Skeletal muscle satellite cell (primary cell): Measurements from ENCODE around the gene BET1L.
"Not testable (repeated sequence)": the region's sequence is repeated elsewhere in the genome, so short reads cannot be mapped to it uniquely, and the experiment has no call there.

Experiments used
- H3K27me3 ChIP-seq: 2 replicates; pipeline ENCODE4 v1.7.0; 2013; ENCODE audit warnings: low read length; ENCODE audit not compliant: control insufficient read depth, insufficient read depth
- H3K36me3 ChIP-seq: 2 replicates; pipeline ENCODE4 v1.7.0; 2013; ENCODE audit warnings: mild to moderate bottlenecking, control low read depth, low read length; ENCODE audit not compliant: insufficient read depth
- H3K4me1 ChIP-seq: 2 replicates; pipeline ENCODE4 v1.7.0; 2013; ENCODE audit warnings: low read length; ENCODE audit not compliant: control insufficient read depth, insufficient read depth
- H3K4me2 ChIP-seq: 2 replicates; pipeline ENCODE4 v1.7.0; 2013; ENCODE audit warnings: mild to moderate bottlenecking, low read length
- H3K4me3 ChIP-seq: 2 replicates; pipeline ENCODE4 v1.7.0; 2013; ENCODE audit warnings: low read length
- H3K9ac ChIP-seq: 2 replicates; pipeline ENCODE4 v1.7.0; 2013; ENCODE audit warnings: mild to moderate bottlenecking, low read depth, low read length, moderate library complexity
- H3K9me3 ChIP-seq: replicated peaks from 2 replicates; pipeline ENCODE4 v1.7.0; 2013; ENCODE audit warnings: mild to moderate bottlenecking, control low read depth, low read length

BET1L gene

GRCh38 chr11:241634-242033, 34.4 kb upstream of the BET1L start:
- Histone ChIP-seq H3K36me3 (peaks cover 59% of the 10 kb centered on the region), H3K9ac (no peak overlapping the region), H3K9me3 (no peaks in the 10 kb centered on the region), H3K4me3 (no peak overlapping the region), H3K4me2 (no peak overlapping the region), H3K4me1 (peaks cover 8% of the 10 kb centered on the region), H3K27me3 (no peaks in the 10 kb centered on the region)

DNA sequence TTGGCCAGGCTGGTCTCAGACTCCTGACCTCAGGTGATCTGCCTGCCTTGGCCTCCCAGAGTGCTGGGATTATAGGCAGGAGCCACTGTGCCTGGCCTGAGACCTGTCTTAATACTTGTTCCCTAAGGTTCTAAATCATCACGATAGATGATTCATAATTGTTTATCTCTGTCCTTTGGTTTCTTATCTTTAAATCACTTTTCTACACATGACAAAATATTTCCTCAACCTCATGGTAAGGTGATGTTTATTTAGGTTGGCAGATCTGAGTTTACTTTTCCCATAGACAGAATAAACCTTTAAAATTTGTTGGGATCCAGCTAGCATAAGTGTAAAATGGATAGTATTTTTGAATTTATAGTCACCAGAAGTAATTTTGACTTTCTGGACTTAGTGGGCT, 33.1 kb upstream of the BET1L start:
- Histone ChIP-seq H3K9me3 (no peaks in the 10 kb centered on the region), H3K36me3 (peaks cover 47% of the 10 kb centered on the region), H3K4me1 (peaks cover 12% of the 10 kb centered on the region), H3K27me3 (no peaks in the 10 kb centered on the region), H3K4me3 (no peak overlapping the region), H3K9ac (no peak overlapping the region), H3K4me2 (no peak overlapping the region)

DNA sequence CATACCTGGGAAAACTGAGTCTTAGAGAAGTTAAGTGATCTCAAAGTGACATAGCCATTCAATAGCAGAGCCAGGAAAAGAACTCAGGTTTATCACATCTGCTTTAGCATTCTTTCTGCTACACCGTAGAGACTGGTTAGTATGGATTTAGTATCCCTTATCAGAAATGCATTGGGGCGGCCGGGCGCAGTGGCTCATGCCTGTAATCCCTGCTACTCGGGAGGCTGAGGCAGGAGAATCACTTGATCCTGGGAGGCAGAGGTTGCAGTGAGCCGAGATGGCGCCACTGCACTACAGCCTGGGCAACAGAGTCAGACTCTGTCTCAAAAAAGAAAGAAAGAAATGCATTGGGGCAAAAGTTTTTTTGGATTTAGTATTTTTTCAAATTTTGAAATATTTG, 31.1 kb upstream of the BET1L start:
- Histone ChIP-seq H3K4me2 (peak overlapping the region; percentile 99), H3K36me3 (peaks cover 30% of the 10 kb centered on the region), H3K9ac (peak overlapping the region; percentile 96), H3K4me1 (peaks cover 15% of the 10 kb centered on the region)
- H3K27me3 ChIP-seq, H3K9me3 ChIP-seq, H3K4me3 ChIP-seq: not testable (repeated sequence)

DNA sequence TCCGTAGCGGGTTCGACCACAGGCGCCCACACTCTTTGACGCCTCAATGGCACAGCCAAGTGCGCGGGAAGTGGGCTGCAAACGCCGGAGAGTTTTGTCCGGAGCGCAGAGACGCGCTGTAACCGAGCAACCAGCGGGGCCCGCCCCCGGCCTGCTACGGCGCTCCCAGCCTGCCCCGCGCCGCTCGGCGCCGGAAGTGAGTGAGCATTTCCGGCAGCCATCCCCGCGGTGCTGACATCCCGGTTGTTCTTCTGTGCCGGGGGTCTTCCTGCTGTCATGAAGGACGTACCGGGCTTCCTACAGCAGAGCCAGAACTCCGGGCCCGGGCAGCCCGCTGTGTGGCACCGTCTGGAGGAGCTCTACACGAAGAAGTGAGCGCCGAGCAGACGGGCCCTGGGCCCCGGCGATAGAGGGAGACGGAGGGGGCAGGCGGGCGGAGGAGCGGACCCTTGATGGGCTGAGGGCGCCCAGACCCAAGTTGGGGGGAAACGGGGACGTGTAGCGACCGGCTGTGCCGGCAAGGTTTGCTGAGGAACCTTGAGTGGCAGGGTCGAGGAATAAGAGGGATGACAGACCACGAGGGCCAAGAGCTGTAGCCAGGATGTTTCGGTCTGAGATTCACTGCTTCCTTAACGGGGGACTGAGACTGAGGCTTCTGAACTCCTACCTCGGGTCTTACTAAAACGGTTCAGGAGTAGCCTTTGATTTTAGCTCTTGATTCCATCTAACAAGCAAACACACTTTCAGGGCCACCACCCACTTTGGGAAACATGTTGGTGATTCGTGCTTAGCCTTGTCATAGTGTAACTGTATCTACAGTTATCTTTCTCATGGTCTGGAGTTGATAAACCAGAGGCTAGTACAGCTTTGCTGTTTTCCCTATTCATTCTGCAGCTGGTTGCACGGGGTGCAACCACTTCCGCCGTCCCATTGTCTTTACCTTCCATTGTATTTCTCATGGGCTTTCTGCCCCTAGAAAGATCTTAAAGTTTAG, 29.9 kb upstream of the BET1L start, which contains the start of gene PSMD13:
Gene PSMD13, plus strand, starts transcription at position 203 of the 994 bp plus-strand sequence. Its CDS starts 74 bp downstream, at position 277.
- peaks cover 24% of the 10 kb centered on the region for H3K36me3 ChIP-seq
- peak within 1 kb of the TSS; percentile 99 for H3K4me2 ChIP-seq
- peak within 1 kb of the TSS; percentile 89 for H3K4me3 ChIP-seq
- peaks cover 15% of the 10 kb centered on the region for H3K4me1 ChIP-seq
- no peaks in the 10 kb centered on the region for H3K27me3 ChIP-seq
- peak within 1 kb of the TSS; percentile 96 for H3K9ac ChIP-seq
- no peaks in the 10 kb centered on the region for H3K9me3 ChIP-seq

DNA sequence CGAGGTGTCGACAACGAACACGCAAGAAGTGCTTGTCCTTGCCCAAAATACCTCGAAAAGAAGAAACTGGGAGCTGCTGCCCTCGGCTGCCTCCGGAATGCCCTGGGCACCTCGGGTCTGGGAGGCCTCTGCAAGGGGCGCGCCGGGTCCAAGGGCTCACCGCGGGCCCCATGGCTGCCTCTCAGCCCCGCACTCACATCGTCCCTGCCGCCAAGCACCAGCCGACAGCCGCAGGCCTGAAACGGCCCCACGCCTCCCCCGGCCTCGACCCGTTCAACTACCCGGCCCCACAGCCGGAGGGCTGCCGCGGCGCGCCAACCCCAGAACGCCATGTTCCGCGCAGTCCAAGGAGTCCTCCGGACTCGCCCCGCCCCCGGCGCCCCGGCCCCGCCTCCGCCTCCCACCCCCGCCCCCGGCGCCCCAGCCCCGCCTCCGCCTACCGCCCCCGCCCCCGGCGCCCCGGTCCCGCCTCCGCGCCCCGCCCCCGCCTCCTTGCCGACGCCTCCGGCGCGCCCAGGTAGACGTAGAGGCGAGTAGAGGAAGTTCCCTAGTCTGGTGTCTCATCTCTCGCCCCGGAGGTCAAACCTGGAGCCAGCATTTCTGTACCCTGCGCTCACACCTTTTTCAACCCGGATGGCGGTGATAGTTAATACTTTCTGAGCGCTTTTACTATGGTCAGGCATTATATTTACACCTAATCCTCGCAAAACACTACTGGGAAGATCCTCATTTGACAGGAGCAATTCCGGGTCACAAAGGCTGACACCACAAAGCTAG, 29.0 kb upstream of the BET1L start, which contains the start of gene SIRT3:
Gene SIRT3, minus strand, starts transcription at position 346 of the 777 bp plus-strand sequence. Its CDS starts 14 bp downstream, at position 332.
- Histone ChIP-seq H3K4me1 (peaks cover 15% of the 10 kb centered on the region), H3K9me3 (no peaks in the 10 kb centered on the region), H3K27me3 (no peaks in the 10 kb centered on the region), H3K9ac (peak within 1 kb of the TSS; percentile 96), H3K4me2 (peak within 1 kb of the TSS; percentile 99), H3K4me3 (peak within 1 kb of the TSS; percentile 89), H3K36me3 (peaks cover 16% of the 10 kb centered on the region)

DNA sequence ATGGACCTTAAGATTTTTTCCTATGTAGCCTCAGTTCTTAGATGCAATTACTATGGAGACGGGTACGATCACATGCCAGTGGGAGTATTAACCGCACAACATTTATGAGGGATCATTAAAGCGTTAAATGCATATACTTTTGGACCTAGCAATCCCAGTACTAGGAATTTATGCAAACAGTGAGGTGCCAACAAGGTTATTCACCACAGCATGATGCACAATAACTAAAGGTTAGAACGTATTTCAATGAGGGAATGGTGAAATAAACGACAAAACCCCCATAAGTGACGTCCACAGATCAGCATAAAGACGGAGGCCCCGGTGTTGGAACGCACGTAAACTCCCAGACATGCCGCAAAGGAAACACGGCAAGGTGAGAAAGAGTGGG, 28.4 kb upstream of the BET1L start:
- H3K4me1 ChIP-seq = peaks cover 15% of the 10 kb centered on the region

DNA sequence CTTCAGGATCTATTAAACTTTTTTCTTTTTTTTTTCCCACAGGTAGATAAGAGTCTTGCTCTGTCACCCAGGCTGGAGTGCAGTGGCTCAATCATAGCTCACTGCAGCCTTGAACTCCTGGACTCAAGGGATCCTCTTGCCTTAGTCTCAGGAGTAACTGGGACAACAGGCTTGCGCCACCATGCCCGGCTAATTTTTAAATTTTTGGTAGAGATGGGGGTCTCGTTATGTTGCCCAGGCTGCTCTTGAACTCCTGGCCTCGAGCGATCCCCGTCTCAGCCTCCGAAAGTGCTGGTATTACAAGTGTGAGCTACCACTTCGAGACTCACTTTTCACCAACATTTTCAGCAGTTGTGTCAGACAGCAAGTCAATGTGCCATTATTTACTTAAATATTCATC, 28.0 kb upstream of the BET1L start:
- H3K9me3 ChIP-seq = no peaks in the 10 kb centered on the region
- H3K4me1 ChIP-seq = peaks cover 15% of the 10 kb centered on the region
- H3K4me3 ChIP-seq = peak overlapping the region; percentile 84
- H3K36me3 ChIP-seq = peaks cover 10% of the 10 kb centered on the region
- peak overlapping the region; percentile 95 for H3K4me2 ChIP-seq
- peak overlapping the region; percentile 85 for H3K9ac ChIP-seq
- H3K27me3 ChIP-seq = no peaks in the 10 kb centered on the region

More for the DNA sequence above, 28.4 kb upstream of the BET1L start:
- H3K9me3 ChIP-seq = no peaks in the 10 kb centered on the region
- H3K4me3 ChIP-seq = peak overlapping the region; percentile 84
- H3K9ac ChIP-seq = peak overlapping the region; percentile 85
- no peaks in the 10 kb centered on the region for H3K27me3 ChIP-seq
- peak overlapping the region; percentile 95 for H3K4me2 ChIP-seq
- peaks cover 13% of the 10 kb centered on the region for H3K36me3 ChIP-seq

- Histone ChIP-seq H3K9ac (no peak overlapping the region), H3K36me3 (no peaks in the 10 kb centered on the region), H3K27me3 (no peaks in the 10 kb centered on the region)
These were observed 25.8 kb upstream of the BET1L start for GRCh38 chr11:232783-233565.

DNA sequence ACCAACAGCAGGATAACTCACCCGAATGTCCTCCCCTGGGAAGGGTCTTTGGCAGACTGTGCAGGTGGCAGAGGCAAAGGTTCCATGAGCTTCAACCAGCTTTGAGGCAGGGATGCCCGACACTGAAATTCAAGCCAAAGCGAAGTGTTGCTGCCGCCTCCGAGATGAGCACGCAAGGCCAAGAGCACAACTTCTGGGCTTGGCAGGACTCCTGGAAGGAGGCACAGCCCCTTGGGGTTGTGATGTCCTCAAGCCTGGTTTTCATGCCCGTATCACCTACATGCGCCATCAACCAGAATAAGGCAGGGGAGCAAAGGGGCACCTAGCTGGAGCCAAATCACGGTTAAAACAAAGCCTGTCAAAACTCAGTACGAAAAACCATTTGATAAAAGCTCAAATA, 23.2 kb upstream of the BET1L start:
- Histone ChIP-seq H3K9ac (no peak overlapping the region), H3K27me3 (no peaks in the 10 kb centered on the region), H3K4me1 (peaks cover 12% of the 10 kb centered on the region), H3K4me3 (no peak overlapping the region), H3K4me2 (no peak overlapping the region), H3K36me3 (no peaks in the 10 kb centered on the region), H3K9me3 (no peaks in the 10 kb centered on the region)

More at GRCh38 chr11:232783-233565, 25.8 kb upstream of the BET1L start:
- no peak overlapping the region for H3K4me3 ChIP-seq
- H3K9me3 ChIP-seq = no peaks in the 10 kb centered on the region
- H3K4me2 ChIP-seq = no peak overlapping the region
- H3K4me1 ChIP-seq = peaks cover 13% of the 10 kb centered on the region

GRCh38 chr11:227824-228379, 20.7 kb upstream of the BET1L start:
- no peaks in the 10 kb centered on the region for H3K27me3 ChIP-seq
- H3K9ac ChIP-seq = no peak overlapping the region

More at GRCh38 chr11:227824-228379, 20.7 kb upstream of the BET1L start:
- Histone ChIP-seq H3K4me3 (no peak overlapping the region), H3K4me1 (peaks cover 7% of the 10 kb centered on the region), H3K36me3 (no peaks in the 10 kb centered on the region), H3K9me3 (no peaks in the 10 kb centered on the region), H3K4me2 (no peak overlapping the region)
